HG03025 (cell line): ENCODE measurements around the gene DCBLD2.
"Not testable (repeated sequence)": the region's sequence is repeated elsewhere in the genome, so short reads cannot be mapped to it uniquely, and the experiment has no call there.

ENCODE experiments used
- ATAC-seq: cut with Tn5 transposase; IDR thresholded peaks from one replicate; pipeline ENCODE4 v1.9.1; 2021; ENCODE audit warnings: mild to moderate bottlenecking, moderate library complexity; ENCODE audit not compliant: unreplicated experiment, low FRiP score

The DCBLD2 gene

DNA sequence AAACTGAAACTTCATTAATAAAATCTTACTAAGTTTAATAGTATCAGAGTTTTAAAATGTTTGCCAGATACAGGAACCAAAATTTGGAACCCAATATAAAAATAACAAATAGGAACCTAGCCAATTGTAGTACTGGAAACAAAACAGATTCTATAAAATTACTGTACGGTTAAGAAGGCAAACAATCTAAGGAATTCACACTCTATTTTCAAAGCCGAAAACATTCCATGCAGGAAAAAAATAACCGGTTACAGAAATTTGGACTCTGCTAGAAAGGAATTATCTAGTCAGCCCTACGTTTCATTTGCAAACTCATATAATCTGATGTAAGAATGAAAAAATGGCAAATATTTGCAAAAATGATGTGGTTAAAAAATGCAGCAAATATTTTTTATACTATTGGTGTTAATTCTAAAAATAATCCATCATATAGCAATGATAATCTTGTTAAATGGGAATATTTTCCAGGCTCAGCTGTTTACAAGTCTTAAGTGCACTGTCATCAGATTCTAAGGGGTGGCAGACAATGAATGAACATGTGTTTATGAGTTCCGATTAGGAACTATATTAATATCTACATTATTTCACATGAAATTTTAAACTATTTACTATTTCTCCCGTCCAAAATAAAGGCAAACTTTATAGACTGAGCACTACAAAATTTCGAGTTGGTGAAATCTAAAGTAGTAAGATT is 58.1 kb downstream of the DCBLD2 start:
- ATAC-seq: no peak

DNA sequence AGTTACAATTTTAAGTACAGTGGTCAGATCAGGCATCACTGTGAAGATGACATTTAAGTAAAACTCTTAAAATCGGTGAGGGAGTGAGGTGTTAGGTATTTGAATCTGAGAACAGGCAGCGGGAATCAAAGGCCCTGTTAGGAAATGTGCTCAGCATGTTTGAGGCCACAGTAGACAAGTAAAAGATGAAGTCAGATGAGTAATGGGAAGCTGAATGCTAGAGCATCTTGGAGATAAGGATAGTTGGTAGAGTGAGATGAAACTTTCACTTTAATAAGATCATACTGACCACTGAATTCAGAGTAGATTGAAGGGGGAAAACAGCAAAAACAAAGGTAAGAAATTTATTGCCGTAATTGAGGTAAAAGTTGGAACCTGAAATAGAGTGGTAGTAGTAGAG is 61.6 kb downstream of the DCBLD2 start:
- ATAC-seq: no peak

DNA sequence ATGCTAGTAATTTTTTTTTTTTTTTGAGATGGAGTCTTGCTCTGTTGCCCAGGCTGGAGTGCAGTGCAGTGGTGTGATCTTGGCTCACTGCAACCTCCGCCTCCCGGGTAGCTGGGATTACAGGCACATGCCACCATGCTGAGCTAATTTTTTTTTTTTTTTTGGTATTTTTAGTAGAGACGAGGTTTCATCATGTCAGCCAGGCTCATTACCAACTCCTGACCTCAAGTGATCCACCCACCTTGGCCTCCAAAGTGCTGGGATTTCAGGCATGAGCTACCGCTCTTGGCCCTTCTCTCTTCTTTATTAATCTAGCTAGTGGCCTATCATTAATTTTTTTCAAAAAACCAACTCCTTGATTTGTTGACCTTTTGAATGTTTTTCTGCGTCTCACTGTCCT is 70.4 kb downstream of the DCBLD2 start:
- not testable (repeated sequence) for ATAC-seq

DNA sequence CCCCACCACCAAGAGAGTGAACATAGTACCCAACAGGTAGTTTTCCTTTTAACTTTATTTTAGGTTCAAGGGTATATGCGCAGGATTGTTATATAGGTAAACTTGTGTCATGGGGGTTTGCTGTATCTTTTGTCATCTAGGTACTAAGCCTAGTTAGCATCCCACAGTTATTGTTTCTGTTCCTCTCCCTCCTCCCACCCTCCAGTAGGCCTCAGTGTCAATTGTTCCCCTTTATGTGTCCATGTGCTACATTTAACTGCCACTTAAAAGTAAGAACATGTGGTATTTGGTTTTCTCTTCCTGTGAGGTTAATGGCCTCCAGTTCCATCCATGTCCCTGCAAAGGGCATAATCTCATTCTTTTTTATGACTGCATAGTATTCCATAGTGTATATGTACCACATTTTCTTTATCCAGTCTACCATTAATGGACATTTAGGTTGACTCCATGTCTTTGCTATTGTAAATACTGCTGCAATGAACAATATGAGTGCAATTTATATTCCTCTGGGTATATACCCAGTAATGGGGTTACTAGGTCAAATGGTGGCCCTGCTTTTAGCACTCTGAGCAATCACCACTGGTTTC is 72.2 kb downstream of the DCBLD2 start:
- ATAC-seq: no peak

DNA sequence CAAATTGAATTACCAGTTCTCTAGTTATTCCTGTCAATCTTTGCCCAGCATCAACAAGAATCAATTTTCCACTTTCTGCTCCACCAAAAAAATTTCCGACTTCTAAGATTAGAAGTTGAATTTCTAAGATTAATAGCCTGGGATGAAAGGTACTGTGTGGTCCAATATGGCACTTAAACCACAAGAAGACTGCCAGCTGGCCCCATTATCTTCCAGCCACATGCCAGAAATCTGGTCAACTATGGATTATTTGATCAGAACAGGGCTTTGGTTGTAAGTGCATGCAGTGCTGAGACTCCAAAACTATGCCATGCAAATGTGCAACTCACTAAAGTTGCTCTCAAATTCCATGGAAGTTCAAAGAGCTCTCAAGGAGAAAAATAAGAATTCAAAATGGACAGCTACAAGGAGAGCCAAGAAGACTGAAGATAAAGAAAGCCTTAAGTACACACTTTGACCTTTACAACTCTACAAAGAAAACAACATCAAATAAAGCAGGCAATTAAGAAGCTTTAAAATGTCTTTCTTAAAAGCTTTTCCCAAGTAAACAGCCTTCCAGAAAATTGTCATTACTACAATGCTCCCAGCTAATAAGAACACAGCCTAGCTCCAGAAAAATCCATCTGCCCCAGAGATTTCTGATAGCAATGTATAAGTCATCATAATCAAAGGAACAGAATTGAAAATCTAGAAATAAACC is 74.1 kb downstream of the DCBLD2 start:
- ATAC-seq: no peak

DNA sequence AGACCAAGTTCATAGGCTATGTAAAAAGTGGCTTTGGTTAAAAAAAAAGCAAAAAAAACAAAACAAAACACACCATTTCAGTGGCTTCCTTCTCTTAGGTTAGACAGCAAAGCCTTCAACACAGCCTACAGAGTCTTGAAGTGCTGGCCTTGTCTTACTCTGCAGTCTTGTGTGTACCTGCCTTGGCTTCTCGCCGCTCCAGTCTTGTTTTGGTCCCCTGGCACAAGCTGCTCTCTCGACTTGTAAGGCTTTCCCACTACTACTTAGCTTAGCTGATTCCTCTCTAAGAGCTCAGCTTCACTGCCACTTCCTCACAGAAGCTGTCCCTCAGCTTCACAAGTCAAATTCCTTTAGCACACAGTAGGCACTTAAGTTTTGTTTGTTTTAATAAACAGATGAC is 75.4 kb downstream of the DCBLD2 start:
- no peak for ATAC-seq

DNA sequence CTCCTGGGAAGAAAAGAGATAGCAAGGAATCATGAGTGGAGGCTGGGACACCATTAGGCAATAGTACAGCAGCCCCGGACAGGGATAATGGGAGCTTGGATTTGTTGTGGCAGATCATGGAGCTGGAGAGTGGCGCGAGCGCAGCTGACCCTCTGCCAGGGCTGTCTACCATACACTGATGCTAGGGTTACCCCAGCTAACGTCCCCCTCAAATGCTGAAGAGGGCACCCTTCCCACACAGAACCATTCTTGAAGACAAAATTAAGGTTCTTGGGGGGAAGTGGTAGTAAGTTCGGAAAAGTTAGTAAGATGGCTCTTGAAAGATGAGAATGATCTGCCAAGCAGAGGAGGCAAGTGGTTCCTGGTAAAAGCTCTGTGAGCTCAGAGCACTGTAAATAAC is 77.2 kb downstream of the DCBLD2 start:
- no peak for ATAC-seq

DNA sequence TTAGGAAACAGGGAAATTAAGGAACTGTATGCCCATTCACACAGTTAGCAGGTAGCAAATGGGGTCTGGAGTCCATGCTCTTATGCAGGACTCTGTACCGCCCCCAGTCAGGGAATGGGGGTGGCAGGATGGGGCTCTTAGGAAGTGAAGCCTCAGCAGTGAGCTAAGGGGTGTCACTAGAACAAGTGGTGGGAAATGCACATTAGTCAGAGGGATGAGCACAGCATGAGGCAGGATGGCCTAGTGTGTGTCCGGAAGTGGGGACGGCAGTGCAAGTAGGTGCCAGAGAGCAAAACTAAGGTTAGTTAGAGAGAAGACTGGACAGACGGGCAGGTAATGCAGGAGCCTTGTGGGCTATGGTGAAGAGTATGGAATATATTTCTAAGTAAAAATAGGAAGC is 77.7 kb downstream of the DCBLD2 start:
- ATAC-seq: no peak

DNA sequence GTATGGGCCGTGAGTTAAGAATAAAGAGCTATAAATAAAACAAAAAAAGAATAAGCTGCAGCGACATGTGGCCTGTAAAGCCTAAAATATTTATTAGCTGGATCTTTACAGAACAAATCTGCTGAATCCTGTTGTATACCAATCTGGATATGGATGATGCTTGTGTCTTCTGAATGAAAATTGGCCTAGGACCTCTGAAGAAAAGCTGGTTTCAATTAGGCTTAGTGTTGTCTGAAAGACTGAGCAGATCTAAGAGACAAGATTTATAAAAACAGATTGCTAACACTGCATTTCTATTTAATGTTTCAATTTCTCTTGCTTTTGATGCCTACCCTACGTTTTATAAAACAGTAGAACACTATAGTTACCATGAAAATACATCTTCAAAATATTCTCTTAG is 80.4 kb downstream of the DCBLD2 start:
- no peak for ATAC-seq

DNA sequence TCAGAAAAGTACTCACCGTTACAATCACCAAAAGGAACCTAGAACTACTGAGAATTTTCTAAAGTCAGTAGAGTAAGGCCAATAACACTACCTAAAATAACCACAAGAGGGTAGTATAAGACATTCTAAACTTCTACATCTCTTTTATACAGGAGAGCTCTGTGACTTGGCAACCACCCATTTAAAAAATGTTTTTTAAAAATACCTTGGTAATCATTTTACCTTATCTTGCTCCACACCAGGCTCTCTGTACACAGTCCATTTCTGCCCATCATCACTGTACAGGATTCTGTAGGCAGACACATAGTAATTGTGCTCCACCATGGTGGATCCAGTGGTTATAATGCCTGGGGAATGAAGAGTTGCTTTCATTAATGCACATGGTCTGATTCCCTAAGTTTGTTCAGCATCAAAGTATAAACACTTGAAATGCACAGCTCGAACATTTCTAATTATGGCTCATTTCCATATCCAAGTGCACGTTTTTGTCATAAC is 83.9 kb downstream of the DCBLD2 start:
- ATAC-seq: peak; percentile 83

DNA sequence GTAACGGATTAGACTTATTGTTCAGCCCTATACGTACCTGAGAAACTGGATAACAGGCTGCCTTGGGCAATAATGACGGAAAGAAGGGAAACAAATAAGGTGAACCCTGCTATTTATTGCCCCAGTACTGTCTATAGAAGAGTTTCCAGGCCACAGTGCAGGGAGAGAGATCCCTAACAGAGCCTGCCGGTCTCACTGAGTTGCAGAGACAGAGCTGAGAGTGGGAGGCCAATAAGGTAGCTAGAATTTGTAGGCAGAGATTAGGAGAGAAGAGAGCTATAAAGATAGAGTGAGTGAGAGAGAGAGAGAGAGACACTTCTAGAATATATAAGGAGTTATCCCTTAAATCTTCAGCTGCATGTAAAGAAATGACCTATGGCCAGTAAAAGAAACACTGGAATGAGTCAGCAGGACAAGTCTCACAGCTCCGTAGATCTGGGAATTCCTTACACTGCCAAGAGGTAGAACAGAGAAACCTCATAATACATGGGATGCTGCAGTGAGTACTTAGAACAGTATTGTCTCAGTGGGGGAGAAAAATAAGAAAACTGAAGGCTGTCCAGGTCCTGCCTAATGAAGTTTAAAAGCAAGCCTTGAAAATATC is 86.6 kb downstream of the DCBLD2 start:
- no peak for ATAC-seq

DNA sequence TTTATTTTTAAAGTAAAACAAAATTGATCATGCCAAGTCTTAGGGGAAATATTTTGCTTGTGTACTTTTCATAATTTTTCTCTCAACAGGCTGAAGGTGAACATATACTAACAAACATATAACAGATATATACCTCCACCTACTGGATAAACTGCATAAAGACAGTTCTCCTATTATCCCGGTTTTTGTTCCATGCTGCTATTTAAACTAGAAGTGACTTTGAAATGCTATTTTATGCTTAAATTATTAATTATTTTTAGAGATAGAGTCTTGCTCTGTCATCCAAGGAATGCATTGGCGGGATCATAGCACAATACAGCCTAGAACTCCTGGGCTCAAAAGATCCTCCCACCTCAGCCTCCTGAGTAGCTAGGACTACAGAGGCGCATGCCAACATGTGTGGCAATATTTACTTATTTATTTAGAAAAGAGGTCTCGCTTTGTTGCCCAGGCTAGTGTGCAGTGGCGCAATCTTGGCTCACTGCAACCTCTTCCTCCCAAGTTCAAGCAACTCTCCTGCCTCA is 88.6 kb downstream of the DCBLD2 start:
- no peak for ATAC-seq

DNA sequence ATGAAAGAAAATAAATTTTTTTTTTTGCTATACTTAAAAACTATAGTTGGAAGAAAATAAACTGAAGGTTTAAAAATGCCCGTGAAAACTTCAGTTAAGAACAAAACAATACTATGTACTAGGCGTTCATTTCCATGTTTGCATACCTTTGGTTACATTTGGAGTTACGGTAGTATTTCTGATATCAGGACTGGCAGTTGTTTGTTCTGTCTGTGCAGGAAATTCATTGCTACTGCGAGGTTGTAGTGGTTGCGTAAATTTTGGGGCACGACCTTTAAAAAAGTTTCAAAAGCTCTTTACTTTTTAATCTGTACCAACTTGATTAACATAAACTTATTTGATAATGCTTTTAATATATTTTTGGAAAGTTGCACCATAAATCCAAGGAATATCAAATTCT is 90.4 kb downstream of the DCBLD2 start:
- ATAC-seq: no peak

DNA sequence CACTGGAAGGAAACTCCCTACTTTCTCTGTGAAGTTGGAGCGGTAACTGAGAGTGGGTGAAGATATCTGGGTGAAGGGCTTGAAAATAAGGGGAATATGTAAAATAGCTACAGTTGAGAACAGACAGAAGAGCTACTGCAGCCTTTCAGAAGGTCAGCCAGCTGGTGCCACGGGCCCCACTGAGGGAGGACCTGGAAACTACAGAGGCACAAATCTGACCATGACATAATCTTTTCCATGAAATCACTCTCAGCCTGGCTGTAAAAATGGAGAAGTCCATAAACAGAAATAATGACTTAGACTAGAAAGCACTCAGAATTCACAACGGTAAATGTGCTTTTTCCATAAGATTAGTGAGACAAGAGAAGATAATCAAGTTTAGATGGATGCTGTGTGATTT is 91.9 kb downstream of the DCBLD2 start:
- no peak for ATAC-seq

DNA sequence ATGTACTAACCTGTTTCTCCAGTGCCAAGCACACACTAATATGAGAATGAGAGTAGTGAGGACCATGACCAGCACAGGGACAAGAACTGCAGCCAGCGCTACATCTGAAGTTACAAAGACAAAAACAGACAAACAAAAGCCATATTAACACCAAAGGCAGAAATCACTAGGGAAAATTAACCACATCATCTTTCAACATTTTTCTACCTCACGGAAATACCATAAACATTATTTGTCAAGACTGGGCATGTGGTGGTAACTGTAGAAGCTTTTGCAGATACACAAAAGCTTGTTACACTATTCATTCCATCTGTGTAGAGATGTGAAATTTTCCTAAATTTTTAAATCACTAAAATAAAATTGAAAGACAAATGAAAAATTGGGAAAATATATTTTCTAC is 93.4 kb downstream of the DCBLD2 start:
- no peak for ATAC-seq

DNA sequence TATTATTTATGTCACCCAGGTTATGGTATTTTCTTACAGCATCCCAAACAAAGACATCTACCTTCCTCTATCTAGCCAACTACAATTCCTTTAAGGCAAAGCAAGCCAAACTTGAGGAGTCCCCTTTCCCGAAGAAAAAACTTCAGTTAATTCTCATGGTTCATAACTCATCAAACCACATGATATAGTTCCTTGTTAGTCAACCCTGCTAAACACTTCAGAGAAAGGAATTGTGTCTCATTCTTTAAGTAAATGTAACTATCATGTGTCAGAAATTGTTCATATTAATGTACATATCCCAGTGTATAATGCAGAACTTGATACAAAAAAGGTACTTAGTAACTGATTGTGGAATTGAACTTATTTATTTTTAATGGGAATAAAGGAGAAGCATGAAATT is 93.9 kb downstream of the DCBLD2 start:
- ATAC-seq: no peak

DNA sequence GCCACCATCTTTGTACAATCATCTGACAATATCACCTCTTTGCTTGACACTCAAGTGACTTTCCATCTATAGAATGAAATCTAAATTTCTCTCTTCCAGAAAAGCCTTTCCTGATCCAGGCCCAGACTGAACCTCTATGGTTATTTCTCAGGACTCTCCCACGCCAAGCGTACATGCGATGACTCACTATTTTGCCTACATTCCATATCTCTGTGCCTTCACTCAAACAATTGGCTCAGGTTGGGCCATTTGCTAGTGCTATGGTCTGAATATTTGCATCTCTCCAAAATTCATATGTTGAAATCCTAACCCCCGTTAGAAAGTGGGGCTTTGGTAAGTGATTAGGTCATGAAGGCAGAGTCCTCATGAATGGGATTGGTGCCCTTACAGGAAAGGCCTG is 94.5 kb downstream of the DCBLD2 start:
- no peak for ATAC-seq

DNA sequence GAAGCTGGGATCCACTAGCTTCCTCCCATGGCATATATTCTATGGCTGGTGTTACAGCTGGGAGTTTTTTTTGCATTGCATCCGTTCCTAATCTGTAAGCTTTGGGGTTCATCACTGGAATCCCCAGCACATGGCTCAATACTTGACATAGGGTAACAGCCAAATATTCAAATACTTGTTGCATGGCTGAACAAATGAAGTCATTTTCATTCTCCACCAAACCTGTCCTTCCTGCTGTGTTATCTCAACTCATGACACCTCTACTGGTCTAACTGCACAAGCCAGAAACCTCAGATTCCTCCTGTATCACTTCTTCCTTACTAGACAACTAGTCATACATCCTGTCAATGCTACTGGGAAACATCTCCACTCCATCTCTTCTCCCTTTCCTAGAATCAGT is 95.0 kb downstream of the DCBLD2 start:
- no peak for ATAC-seq

DNA sequence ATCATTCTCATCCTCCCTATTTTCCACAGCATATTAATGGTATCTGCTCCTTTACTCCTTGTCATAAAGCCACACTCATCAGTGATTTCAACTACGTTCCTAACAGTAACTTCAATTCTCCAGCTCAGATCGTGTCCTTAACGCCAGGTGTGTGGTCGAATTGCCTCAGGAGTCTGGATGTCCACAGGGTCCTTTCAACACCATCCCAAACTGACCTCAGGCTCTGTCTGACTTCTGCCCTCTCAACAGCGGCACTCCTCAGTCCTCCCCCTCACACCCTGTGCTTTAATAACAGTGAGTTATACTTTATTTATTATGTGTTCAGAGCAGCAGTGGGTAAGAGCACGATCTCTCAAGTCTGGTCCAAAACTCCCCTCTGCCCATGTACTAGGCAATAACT is 95.9 kb downstream of the DCBLD2 start:
- ATAC-seq: no peak

DNA sequence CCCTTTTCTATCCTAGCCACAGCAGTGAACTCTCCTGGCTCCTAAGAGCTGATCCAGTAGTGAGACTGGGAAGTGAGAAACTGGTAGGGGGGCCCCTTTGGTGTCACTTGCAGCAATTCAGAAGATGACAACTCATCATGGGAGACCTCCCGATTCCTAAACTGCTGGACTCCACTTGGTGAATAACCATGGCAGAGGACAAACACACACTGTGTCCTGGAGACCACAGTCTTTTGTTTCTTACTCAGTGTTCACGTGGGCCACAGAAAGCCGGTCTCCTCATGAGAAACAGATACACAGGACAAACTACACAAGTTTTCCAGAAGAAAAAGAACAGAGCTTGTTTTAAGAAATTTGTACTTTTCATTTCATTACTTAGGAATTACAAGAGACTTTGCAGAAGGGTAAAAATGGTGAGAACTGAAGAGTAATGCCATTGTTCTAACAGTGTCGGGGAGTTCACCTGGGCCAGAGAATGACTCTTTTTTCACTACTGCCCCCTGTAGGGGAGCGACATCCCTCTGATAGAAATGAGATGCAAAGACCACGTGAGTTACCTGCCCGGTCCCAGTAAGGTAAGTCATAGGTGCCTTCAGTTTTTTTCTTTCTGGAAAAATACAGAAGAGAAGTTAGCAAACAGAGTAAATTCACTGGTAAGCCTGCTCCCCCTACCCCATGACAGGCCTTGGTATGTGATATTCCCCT is 100.3 kb downstream of the DCBLD2 start:
- ATAC-seq: no peak

DNA sequence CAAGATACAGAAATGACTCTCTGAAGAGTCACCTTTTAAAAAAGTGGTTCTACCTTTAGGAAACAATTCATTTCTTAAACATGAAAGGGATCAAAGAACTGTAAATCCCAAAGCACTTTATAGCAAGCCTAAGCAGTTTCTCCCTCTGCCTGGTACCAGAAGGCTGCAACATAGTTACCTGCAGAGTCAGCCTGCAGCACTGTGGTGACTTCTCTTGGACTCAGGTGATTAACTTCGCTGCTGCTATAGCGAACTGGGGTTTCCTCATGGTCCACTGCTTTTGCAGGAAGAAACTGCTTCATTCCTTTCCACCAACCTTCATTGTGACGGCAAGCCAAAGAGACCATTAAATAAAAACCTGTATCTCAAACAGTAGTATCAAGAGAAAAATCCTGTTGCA is 101.1 kb downstream of the DCBLD2 start:
- no peak for ATAC-seq
